Uterus (tissue), 4 donors: ENCODE measurements around the gene CLCA2. TPM values are rescaled to one million over a fixed set of nuclear protein-coding genes. Genes with fewer than 3 reads are reported as not detected.
A peak's percentile ranks its signal among the peaks of the same experiment; 100 is the strongest.

Experiments
- DNase-seq, 2 donors: peaks; one replicate each; pipeline ENCODE4 v3.0.0-alpha.2; 2019 to 2020
- H3K27ac ChIP-seq, 2 donors: fragments of 200-600 bp; sonication (generic); 1 replicate in 1 of 2; 2 replicates in 1 of 2; pipeline ENCODE4 v1.5.1; 2016 to 2018
- H3K27me3 ChIP-seq, 2 donors: fragments of 200-600 bp; sonication (generic); one replicate each; pipeline ENCODE4 v1.5.1; 2018 to 2019; ENCODE audit warnings: control low read depth in 1 of 2
- H3K36me3 ChIP-seq, 2 donors: fragments of 200-600 bp; sonication (generic); one replicate each; pipeline ENCODE4 v1.5.1; 2019; ENCODE audit warnings: control low read depth in 1 of 2
- H3K4me1 ChIP-seq, 2 donors: fragments of 200-600 bp; sonication (generic); one replicate each; pipeline ENCODE4 v1.5.1; 2018 to 2019; ENCODE audit warnings: control low read depth in 1 of 2
- H3K4me3 ChIP-seq, 2 donors: fragments of 200-600 bp; sonication (generic); 1 replicate in 1 of 2; 2 replicates in 1 of 2; pipeline ENCODE4 v1.5.1; 2018 to 2019; ENCODE audit warnings: mild to moderate bottlenecking in 1 of 2
- H3K9me3 ChIP-seq, 2 donors: fragments of 200-600 bp; sonication (generic); one replicate each; pipeline ENCODE4 v1.5.1; 2019; ENCODE audit warnings: control low read depth in 1 of 2
- CTCF ChIP-seq, 4 experiments: fragments of 200-600 bp in 2 of 4; fragments of 450-650 bp in 2 of 4; sonication (generic) in 2 of 4; IDR thresholded peaks; one replicate each; pipeline ENCODE4 v1.5.1; 2016 to 2019; ENCODE audit warnings: antibody characterized with exemption in 4 of 4, mild to moderate bottlenecking in 2 of 4, moderate library complexity in 1 of 4
- POLR2A ChIP-seq, 2 donors: fragments of 450-650 bp; IDR thresholded peaks; one replicate each; pipeline ENCODE4 v1.6.1; 2016; ENCODE audit warnings: antibody characterized with exemption in 2 of 2, mild to moderate bottlenecking in 1 of 2, moderate library complexity in 1 of 2
- intact Hi-C: fragments of 100-400 bp; cut with DNase I; formaldehyde crosslinking; loops from one replicate; pipeline ENCODE4 v1.15.1; 2023; ENCODE audit warnings: low total_unique reads
- total RNA-seq, 4 donors: library from RNA; depleted of rRNA in 3 of 4; stranded (reverse); fragments of >200 nt in 3 of 4; gene quantifications; one replicate each; pipeline versions ENCODE4 v1.1.0 to v1.2.4, GENCODE V29; 2014 to 2023
- donor health status: DM: yes; HTN: yes; CAD: no.

CLCA2 gene
- total RNA-seq, 4 donors from 2014 or later, result not detected

DNA sequence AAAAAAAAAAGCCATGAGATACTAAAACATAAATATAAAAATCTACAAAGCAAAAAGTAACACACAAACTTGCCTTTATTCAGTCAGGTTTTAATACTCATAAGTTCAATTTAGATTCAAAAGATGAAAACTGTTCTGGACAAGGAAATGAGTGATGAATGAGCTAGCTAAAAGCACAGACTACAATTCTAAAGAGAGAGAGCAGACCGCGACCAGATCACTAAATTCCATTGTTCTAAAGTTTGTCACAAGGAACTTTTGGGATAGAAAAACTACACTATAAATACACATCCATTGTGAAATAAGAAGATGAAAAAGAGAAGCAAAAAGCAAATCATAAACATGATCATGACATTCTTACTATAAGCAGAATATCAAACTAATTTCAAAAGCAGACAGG, 29.6 kb upstream of the CLCA2 start:
- Histone ChIP-seq H3K27ac (peak overlapping the region in 1 of 2 donors; percentile 40), H3K4me3 (no peak overlapping the region), H3K9me3 (no peaks in the 10 kb centered on the region), H3K36me3 (no peaks in the 10 kb centered on the region), H3K27me3 (no peaks in the 10 kb centered on the region), H3K4me1 (no peaks in the 10 kb centered on the region)
- intact Hi-C loops, result loop anchor here (10.0 kb wide), 1 partner anchor 110 kb away; no protein-coding TSS in a partner anchor
- no peak for TF ChIP-seq POLR2A (IDR thresholded peaks at IDR 0.05)
- TF ChIP-seq CTCF (IDR thresholded peaks at IDR 0.05), result no peak
- no peak for DNase-seq

- Histone ChIP-seq H3K4me1 (no peaks in the 10 kb centered on the region), H3K36me3 (no peaks in the 10 kb centered on the region), H3K27me3 (no peaks in the 10 kb centered on the region), H3K4me3 (peak within 1 kb of the TSS; percentile 72 to 97), H3K9me3 (no peaks in the 10 kb centered on the region), H3K27ac (peak within 1 kb of the TSS; percentile 77 to 80)
- intact Hi-C loops, result loop anchor here (10.0 kb wide), 1 partner anchor 109 kb away; no protein-coding TSS in a partner anchor
- no peak for TF ChIP-seq CTCF (IDR thresholded peaks at IDR 0.05)
- peak; percentile 72 to 76 for TF ChIP-seq POLR2A (IDR thresholded peaks at IDR 0.05)
- peak; percentile 81 to 86 for DNase-seq
These were observed 28.0 kb upstream of the CLCA2 start, which contains the start of gene ODF2L for GRCh38 chr1:86395751-86396497. Gene ODF2L (minus strand): TSS chr1:86396323. CDS start chr1:86387027, 9,296 bp downstream.

- H3K36me3 ChIP-seq, result no peaks in the 10 kb centered on the region
- intact Hi-C loops, result loop anchor here (10.0 kb wide), 1 partner anchor 108 kb away; no protein-coding TSS in a partner anchor
These were observed 27.5 kb upstream of the CLCA2 start for GRCh38 chr1:86396498-86396890.

GRCh38 chr1:86409416-86410021, 14.5 kb upstream of the CLCA2 start:
- Histone ChIP-seq H3K4me1 (no peaks in the 10 kb centered on the region), H3K36me3 (no peaks in the 10 kb centered on the region), H3K4me3 (no peak overlapping the region), H3K9me3 (no peaks in the 10 kb centered on the region), H3K27me3 (no peaks in the 10 kb centered on the region), H3K27ac (no peak overlapping the region)
- TF ChIP-seq POLR2A (IDR thresholded peaks at IDR 0.05) (no peak), CTCF (IDR thresholded peaks at IDR 0.05) (no peak)
- DNase-seq, result no peak
- intact Hi-C loops, result no loop called here

More at GRCh38 chr1:86396498-86396890, 27.5 kb upstream of the CLCA2 start:
- TF ChIP-seq CTCF (IDR thresholded peaks at IDR 0.05) (no peak), POLR2A (IDR thresholded peaks at IDR 0.05) (no peak)
- no peak for DNase-seq
- H3K4me3 ChIP-seq, result peak overlapping the region; percentile 72 to 97
- no peaks in the 10 kb centered on the region for H3K4me1 ChIP-seq
- peak overlapping the region; percentile 77 to 80 for H3K27ac ChIP-seq
- H3K27me3 ChIP-seq, result no peaks in the 10 kb centered on the region
- no peaks in the 10 kb centered on the region for H3K9me3 ChIP-seq

GRCh38 chr1:86410879-86411278, 13.1 kb upstream of the CLCA2 start:
- intact Hi-C loops, result no loop called here
- no peak for TF ChIP-seq POLR2A (IDR thresholded peaks at IDR 0.05)
- no peak for TF ChIP-seq CTCF (IDR thresholded peaks at IDR 0.05)
- Histone ChIP-seq H3K36me3 (no peaks in the 10 kb centered on the region), H3K27me3 (no peaks in the 10 kb centered on the region), H3K9me3 (no peaks in the 10 kb centered on the region), H3K27ac (no peak overlapping the region), H3K4me3 (no peak overlapping the region), H3K4me1 (no peaks in the 10 kb centered on the region)
- no peak for DNase-seq
